Adrenal gland (tissue), 12 donors: Measurements from ENCODE around the gene DCK. TPM values are rescaled to one million over a fixed set of nuclear protein-coding genes. Genes with fewer than 3 reads are reported as not detected.

Experiments used
- polyA plus RNA-seq, 3 donors: library from polyadenylated mRNA; stranded (reverse); fragments of 200-250 nt in 2 of 3; fragments of 350-450 nt in 1 of 3; fragmentation: Illumina TruSeq in 1 of 3; extraction: RNeasy Lipid Tissue Mini Kit (QIAGEN cat#74804) in 1 of 3; gene quantifications; one replicate each; pipeline ENCODE4 v1.2.3, GENCODE V29; 2013 to 2014
- total RNA-seq, 9 donors: library from RNA; depleted of rRNA in 4 of 9; stranded (reverse); fragments of >200 nt in 4 of 9; fragments of 120-200 nt in 1 of 9; fragmentation: NEBNext Ultra II Directional in 1 of 9; extraction: Animal tissue kit (Norgen Biotek cat#: 25700) in 1 of 9; gene quantifications; one replicate each; pipeline versions ENCODE4 v1.1.0 to v1.2.4, GENCODE V29; 2013 to 2023
- donor health status: healthy with polysubstance abuse.
- donor health status: Bipolar disorder and iron deficiency.
- donor health status: DM: yes; HTN: yes; CAD: no.
- donor health status: DM: no; HTN: no; CAD: no.
- donor health status: DM: no; HTN: no; CAD: no.
- donor health status: DM: yes; HTN: yes; CAD: no.

Gene DCK
- total and polyA plus RNA-seq, 12 donors = 2.5 to 21.0 (median 11.4) TPM

Other genes with a start within 250 kb of the DCK start
- 100 to 1,000 TPM in 4 of 9 donors, 10 to 100 TPM in 5; 64.1 to 109 (median 95.5) TPM for gene GRSF1, start 153.8 kb upstream of the DCK start, total RNA-seq
- 100 to 1,000 TPM in 1 of 3 donors, 10 to 100 TPM in 2; 35.6 to 149 (median 36.6) TPM for gene GRSF1, start 153.8 kb upstream of the DCK start, polyA plus RNA-seq
- gene MOB1B, start 91.3 kb upstream of the DCK start, total RNA-seq = 10 to 100 TPM in 7 of 9 donors, 1 to 10 TPM in 2; 5.8 to 25.4 (median 16.2) TPM
- 10 to 100 TPM in 1 of 3 donors, 1 to 10 TPM in 2; 3.5 to 15.7 (median 3.6) TPM for gene MOB1B, start 91.3 kb upstream of the DCK start, polyA plus RNA-seq